PC-3 (cell line): ENCODE data around the gene PSMD5. TPM values are rescaled to one million over a fixed set of nuclear protein-coding genes. Genes with fewer than 3 reads are reported as not detected.

Experiments
- ATAC-seq: fragments of 200-7000 bp; cut with Tn5 transposase; 2 replicates; pipeline ENCODE4 v1.9.1; 2020; ENCODE audit warnings: mild to moderate bottlenecking, moderate library complexity
- BruUV-seq: library from RNA; stranded (reverse); fragments of 400-500 nt; replicated peaks from 2 replicates; lab custom pipeline; 2021; lab: Mats Ljungman, UMichigan
- CTCF ChIA-PET: fragments of 300-600 bp; sonication (Branson Sonifier 250); formaldehyde crosslinking; loops from one replicate; lab custom pipeline; 2022; ENCODE audit warnings: antibody characterized with exemption; lab: Charles Lee
- POLR2A ChIA-PET: fragments of 300-600 bp; sonication (Branson Sonifier 250); formaldehyde crosslinking; loops from one replicate; lab custom pipeline; 2022; ENCODE audit warnings: antibody characterized with exemption; ENCODE audit not compliant: unreplicated experiment; lab: Charles Lee
- DNase-seq: peaks from one replicate; pipeline ENCODE4 v3.0.0-alpha.2; 2015
- H2AFZ ChIP-seq: fragments of 300-600 bp; sonication (generic); 2 replicates; pipeline ENCODE4 v1.6.0; 2016; ENCODE audit warnings: antibody characterized with exemption, low read length
- H3F3A ChIP-seq: fragments of 300-600 bp; sonication (generic); one replicate; pipeline ENCODE4 v1.6.0; 2017; ENCODE audit warnings: antibody characterized with exemption, low read length, control low read depth, mild to moderate bottlenecking; ENCODE audit not compliant: unreplicated experiment
- H3K27ac ChIP-seq: fragments of 300-600 bp; sonication (generic); 2 replicates; pipeline ENCODE4 v1.5.1; 2016; ENCODE audit warnings: mild to moderate bottlenecking, low read length
- H3K27me3 ChIP-seq: fragments of 300-600 bp; sonication (generic); 2 replicates; pipeline ENCODE4 v1.6.1; 2016; ENCODE audit warnings: low read length, mixed read lengths
- H3K36me3 ChIP-seq: fragments of 300-600 bp; sonication (generic); 2 replicates; pipeline ENCODE4 v1.6.1; 2016; ENCODE audit warnings: low read depth, mixed run types, low read length, mixed read lengths
- H3K4me1 ChIP-seq: fragments of 300-600 bp; sonication (generic); 2 replicates; pipeline ENCODE4 v1.5.1; 2016; ENCODE audit warnings: low read length; ENCODE audit not compliant: insufficient read depth
- H3K4me2 ChIP-seq: fragments of 300-600 bp; sonication (generic); 2 replicates; pipeline ENCODE4 v1.6.0; 2016; ENCODE audit warnings: low read length
- H3K4me3 ChIP-seq: fragments of 300-600 bp; sonication (generic); 2 replicates; pipeline ENCODE4 v1.5.1; 2016; ENCODE audit warnings: mild to moderate bottlenecking, low read length, mixed read lengths
- H3K79me2 ChIP-seq: fragments of 300-600 bp; sonication (generic); 2 replicates; pipeline ENCODE4 v1.6.1; 2017; ENCODE audit warnings: low read length, mixed read lengths
- H3K9ac ChIP-seq: fragments of 300-600 bp; sonication (generic); 2 replicates; pipeline ENCODE4 v1.6.0; 2016; ENCODE audit warnings: mild to moderate bottlenecking, low read length
- H3K9me2 ChIP-seq: fragments of 300-600 bp; sonication (generic); replicated peaks from 2 replicates; pipeline ENCODE4 v1.6.1; 2016; ENCODE audit warnings: mixed run types, low read length, mixed read lengths
- H3K9me3 ChIP-seq: fragments of 300-600 bp; sonication (generic); 2 replicates; pipeline ENCODE4 v1.6.1; 2016; ENCODE audit warnings: low read length, mixed read lengths
- H4K20me1 ChIP-seq: fragments of 300-600 bp; sonication (generic); 2 replicates; pipeline ENCODE4 v1.6.1; 2016; ENCODE audit warnings: low read length, mixed read lengths
- CTCF ChIP-seq: fragments of 300-600 bp; sonication (generic); conservative IDR thresholded peaks from 2 replicates; pipeline ENCODE4 v1.5.1; 2017; ENCODE audit warnings: antibody characterized with exemption, low read depth, mild to moderate bottlenecking, low read length
- EZH2 ChIP-seq: fragments of 300-600 bp; sonication (generic); IDR thresholded peaks from one replicate; pipeline ENCODE4 v1.6.1; 2017; ENCODE audit warnings: antibody characterized with exemption, mild to moderate bottlenecking, low read length; ENCODE audit not compliant: unreplicated experiment
- EZH2phosphoT487 ChIP-seq: fragments of 300-600 bp; sonication (generic); IDR thresholded peaks from 2 replicates; pipeline ENCODE4 v1.6.1; 2018; ENCODE audit warnings: mild to moderate bottlenecking, antibody characterized with exemption, low read length, borderline replicate concordance
- intact Hi-C: fragments of 100-400 bp; cut with micrococcal nuclease; formaldehyde crosslinking; loops from 2 replicates; pipeline ENCODE4 v1.9.0; 2023
- total RNA-seq: library from RNA; depleted of rRNA; stranded (reverse); fragments of >200 nt; gene quantifications from 2 replicates; pipeline ENCODE4 v1.2.3, GENCODE V29; 2014

The PSMD5 gene
- total RNA-seq, 1 experiment from 2014 or later, result 23.4 TPM

DNA sequence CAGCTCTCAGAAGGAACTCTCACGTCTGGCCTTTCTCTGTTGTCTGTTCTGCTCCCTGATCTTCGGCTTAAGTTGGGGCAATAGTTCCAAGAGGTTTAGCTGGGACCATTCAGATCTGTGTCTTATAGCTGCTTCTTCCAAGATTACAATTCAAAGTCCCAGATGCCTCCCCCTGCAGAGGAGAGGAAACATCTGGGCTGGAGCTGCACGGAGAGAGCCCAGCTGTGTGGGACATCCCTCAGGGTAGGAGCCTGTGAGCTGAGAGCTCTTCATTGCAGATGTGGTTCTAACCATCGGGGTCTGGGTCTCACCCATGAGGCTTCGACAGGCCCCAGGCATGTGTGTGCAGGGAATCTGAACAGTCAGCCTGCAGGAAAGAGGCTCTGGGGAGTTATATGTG lies 43.2 kb upstream of the PSMD5 start:
- H3K9me3 ChIP-seq, result no peaks in the 10 kb centered on the region
- ChIA-PET CTCF (no interaction called here), POLR2A (no interaction called here)
- H3K9me2 ChIP-seq, result no peaks in the 10 kb centered on the region
- H3K4me3 ChIP-seq, result no peak overlapping the region
- H4K20me1 ChIP-seq, result no peaks in the 10 kb centered on the region
- H3K9ac ChIP-seq, result no peak overlapping the region
- no peaks in the 10 kb centered on the region for H3F3A ChIP-seq
- peaks cover 17% of the 10 kb centered on the region for H3K4me1 ChIP-seq
- no peaks in the 10 kb centered on the region for H3K36me3 ChIP-seq
- 0 out of 2 replicates have a peak overlapping the region, but pooled peaks have one; percentile 18 for H3K27ac ChIP-seq
- BruUV-seq, result no TSS peak
- no peak for TF ChIP-seq EZH2
- TF ChIP-seq CTCF, result no peak
- no peak for TF ChIP-seq EZH2phosphoT487
- DNase-seq (no peak), ATAC-seq (no peak)
- intact Hi-C loops, result no loop called here
- H2AFZ ChIP-seq, result no peak overlapping the region
- H3K4me2 ChIP-seq, result peak overlapping the region; percentile 46
- no peaks in the 10 kb centered on the region for H3K27me3 ChIP-seq
- no peaks in the 10 kb centered on the region for H3K79me2 ChIP-seq

DNA sequence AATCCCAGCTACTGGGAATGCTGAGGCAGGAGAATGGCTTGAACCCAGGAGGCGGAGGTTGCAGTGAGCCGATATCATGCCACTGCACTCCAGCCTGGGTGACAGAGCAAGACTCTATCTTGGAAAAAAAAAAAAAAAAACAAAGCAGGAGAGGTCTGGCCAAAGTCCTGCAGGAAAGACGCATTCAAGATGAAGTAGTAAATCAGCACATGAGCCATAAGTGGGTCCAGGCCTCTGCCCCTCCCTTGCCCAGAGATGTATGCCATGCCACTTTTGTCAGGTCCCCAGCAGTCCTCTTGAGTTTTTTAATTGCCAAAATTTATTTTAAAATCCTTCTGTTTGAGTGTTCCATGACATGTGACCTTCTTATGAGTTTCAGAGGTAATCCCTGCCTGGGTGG lies 42.7 kb upstream of the PSMD5 start:
- Histone ChIP-seq H3K4me1 (peaks cover 17% of the 10 kb centered on the region), H3K4me3 (no peak overlapping the region), H3K9me2 (no peaks in the 10 kb centered on the region), H3F3A (no peaks in the 10 kb centered on the region), H3K9ac (no peak overlapping the region), H3K27me3 (no peaks in the 10 kb centered on the region), H3K79me2 (no peaks in the 10 kb centered on the region), H3K36me3 (no peaks in the 10 kb centered on the region), H3K9me3 (no peaks in the 10 kb centered on the region), H4K20me1 (no peaks in the 10 kb centered on the region), H3K27ac (no peak overlapping the region), H3K4me2 (no peak overlapping the region), H2AFZ (no peak overlapping the region)
- POLR2A ChIA-PET, result no interaction called here
- no TSS peak for BruUV-seq
- TF ChIP-seq EZH2phosphoT487 (no peak), CTCF (no peak), EZH2 (no peak)
- CTCF ChIA-PET, result no interaction called here
- DNase-seq (no peak), ATAC-seq (no peak)
- intact Hi-C loops, result no loop called here

GRCh38 chr9:120883608-120883996 lies 40.9 kb upstream of the PSMD5 start:
- no peak overlapping the region for H3K4me3 ChIP-seq
- H3K27me3 ChIP-seq, result no peaks in the 10 kb centered on the region
- no peak overlapping the region for H2AFZ ChIP-seq
- H4K20me1 ChIP-seq, result no peaks in the 10 kb centered on the region
- H3K4me1 ChIP-seq, result peaks cover 17% of the 10 kb centered on the region
- no peaks in the 10 kb centered on the region for H3K9me2 ChIP-seq
- no peaks in the 10 kb centered on the region for H3K36me3 ChIP-seq
- H3F3A ChIP-seq, result no peaks in the 10 kb centered on the region
- no peak overlapping the region for H3K27ac ChIP-seq
- H3K9ac ChIP-seq, result no peak overlapping the region
- ChIA-PET POLR2A (interaction anchor here (0.6 kb wide), 1 partner anchor 10 kb away, joined by 8 read pairs; no protein-coding TSS in a partner anchor), CTCF (no interaction called here)
- no peaks in the 10 kb centered on the region for H3K9me3 ChIP-seq
- no peak overlapping the region for H3K4me2 ChIP-seq
- H3K79me2 ChIP-seq, result no peaks in the 10 kb centered on the region
- DNase-seq (no peak), ATAC-seq (no peak)
- no peak for TF ChIP-seq EZH2
- no peak for TF ChIP-seq CTCF
- no peak for TF ChIP-seq EZH2phosphoT487
- BruUV-seq, result no TSS peak
- intact Hi-C loops, result no loop called here
